Activated CD4-positive, alpha-beta T cell treated with anti-CD3 and anti-CD28 coated beads, Interleukin-2, amount 50 U/mL, for 24 hours (primary cell): Measurements from ENCODE around the gene KREMEN2.
A peak's percentile ranks its signal among the peaks of the same experiment; 100 is the strongest.

Source experiments
- DNase-seq, 2 donors: peaks; one replicate each; pipeline ENCODE4 v3.0.0-alpha.2; 2020; ENCODE audit warnings: low read depth in 1 of 2, low spot score in 1 of 2

The KREMEN2 gene

GRCh38 chr16:2964475-2965336, 631 bp downstream of the KREMEN2 start:
- DNase-seq: peak in 1 of 2 donors; percentile 26

GRCh38 chr16:2966043-2966807, 2.1 kb downstream of the KREMEN2 start:
- no peak for DNase-seq

GRCh38 chr16:2966808-2967191, 2.7 kb downstream of the KREMEN2 start:
- DNase-seq: no peak

GRCh38 chr16:2967211-2967631, 3.1 kb downstream of the KREMEN2 start:
- no peak for DNase-seq

- no peak for DNase-seq
Measured at GRCh38 chr16:2967721-2968161, 3.7 kb downstream of the KREMEN2 start.

GRCh38 chr16:2968368-2968737, 4.3 kb downstream of the KREMEN2 start:
- DNase-seq: no peak

- DNase-seq: peak; percentile 59 to 64
Measured at GRCh38 chr16:2968738-2969544, 4.9 kb downstream of the KREMEN2 start, which contains the start of gene PAQR4. Gene PAQR4 (plus strand): TSS chr16:2969348. CDS start chr16:2969675, 327 bp downstream.

- DNase-seq: peak; percentile 55 to 59
Measured at GRCh38 chr16:2969545-2970521, 5.8 kb downstream of the KREMEN2 start.

- DNase-seq: no peak
Measured at GRCh38 chr16:2970563-2970962, 6.5 kb downstream of the KREMEN2 start.

- no peak for DNase-seq
Measured at GRCh38 chr16:2971134-2971984, 7.3 kb downstream of the KREMEN2 start.

GRCh38 chr16:2971985-2972784, 8.1 kb downstream of the KREMEN2 start:
- DNase-seq: no peak

- DNase-seq: no peak
Measured at GRCh38 chr16:2973093-2973492, 9.0 kb downstream of the KREMEN2 start.

GRCh38 chr16:2973605-2974318, 9.7 kb downstream of the KREMEN2 start:
- no peak for DNase-seq

GRCh38 chr16:2974319-2975056, 10.4 kb downstream of the KREMEN2 start:
- DNase-seq: no peak

GRCh38 chr16:2975161-2975795, 11.2 kb downstream of the KREMEN2 start:
- no peak for DNase-seq

- no peak for DNase-seq
Measured at GRCh38 chr16:2976201-2976600, 12.1 kb downstream of the KREMEN2 start.

GRCh38 chr16:2976673-2977072, 12.6 kb downstream of the KREMEN2 start:
- DNase-seq: no peak
